ENCODE results near the gene PCDH9.

GRCh38 chr13:67197704-67198103 is 32.4 kb downstream of the PCDH9 start:
- TF ChIP-seq SUZ12 (IDR thresholded peaks at IDR 0.05; ENCODE audit: extremely low read depth, insufficient read depth, insufficient read length) = no peak
- no peak for TF ChIP-seq YY1 (IDR thresholded peaks at IDR 0.05; ENCODE audit: insufficient read depth, insufficient read length)

All from NT2/D1 (cell line).